ENCODE measurements around the gene MIEN1.

The MIEN1 gene

DNA sequence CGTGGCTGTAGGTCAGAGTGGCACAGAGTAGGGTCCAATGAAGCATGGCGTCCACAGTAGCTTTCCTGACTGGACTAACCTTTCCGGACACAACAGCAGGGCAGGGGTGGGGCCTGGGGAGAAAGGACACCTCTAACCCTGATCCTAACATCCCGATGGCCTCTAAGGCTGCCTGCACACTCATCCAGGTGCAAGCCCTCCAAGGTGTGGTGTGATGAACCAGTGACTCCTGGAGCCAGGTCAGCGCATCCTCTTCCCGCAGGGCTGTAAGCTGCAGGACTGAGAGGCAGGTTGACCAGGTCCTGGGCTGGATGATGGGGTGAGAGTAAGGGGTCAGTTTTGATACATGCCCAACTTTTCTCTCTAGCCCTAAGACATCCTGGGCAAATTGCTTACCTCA is 33.6 kb downstream of the MIEN1 start:
- no peak for DNase-seq

DNA sequence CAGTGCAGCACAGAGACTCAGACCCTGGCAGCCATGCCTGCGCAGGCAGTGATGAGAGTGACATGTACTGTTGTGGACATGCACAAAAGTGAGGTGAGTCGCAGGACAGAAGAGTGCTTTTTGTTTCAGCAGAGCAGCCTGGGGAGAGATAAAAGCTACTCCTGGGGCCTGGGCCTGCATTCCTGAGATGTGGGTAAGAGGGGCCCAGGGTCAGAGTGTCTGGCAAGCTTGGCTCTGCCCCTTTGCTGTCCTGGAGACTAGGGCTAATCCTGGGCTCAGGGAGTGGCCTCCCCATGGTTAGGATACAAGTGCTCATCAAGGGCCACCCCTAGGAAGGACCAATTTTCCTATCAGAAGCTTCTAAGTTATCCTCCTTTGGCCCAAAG is 35.2 kb downstream of the MIEN1 start:
- DNase-seq = no peak

DNA sequence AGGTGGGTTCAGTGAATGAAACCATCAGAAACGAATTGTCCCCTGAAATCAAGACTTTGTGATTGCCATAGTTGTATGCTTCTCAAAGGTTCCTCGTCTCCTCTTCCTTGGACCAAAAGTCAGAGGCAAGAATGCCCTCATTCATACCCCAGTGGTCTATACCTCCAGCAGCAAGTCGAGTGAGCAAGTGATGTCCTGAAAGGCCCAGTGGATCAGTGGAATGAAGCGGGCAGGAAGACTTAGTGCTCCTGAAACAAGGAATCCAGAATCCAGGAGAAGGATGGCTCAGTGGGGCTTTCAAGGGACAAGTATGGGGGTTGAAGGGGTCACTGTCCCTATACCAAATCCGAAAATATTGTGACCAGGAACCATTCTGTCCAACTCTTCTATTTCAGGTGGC is 35.7 kb downstream of the MIEN1 start:
- DNase-seq = no peak

DNA sequence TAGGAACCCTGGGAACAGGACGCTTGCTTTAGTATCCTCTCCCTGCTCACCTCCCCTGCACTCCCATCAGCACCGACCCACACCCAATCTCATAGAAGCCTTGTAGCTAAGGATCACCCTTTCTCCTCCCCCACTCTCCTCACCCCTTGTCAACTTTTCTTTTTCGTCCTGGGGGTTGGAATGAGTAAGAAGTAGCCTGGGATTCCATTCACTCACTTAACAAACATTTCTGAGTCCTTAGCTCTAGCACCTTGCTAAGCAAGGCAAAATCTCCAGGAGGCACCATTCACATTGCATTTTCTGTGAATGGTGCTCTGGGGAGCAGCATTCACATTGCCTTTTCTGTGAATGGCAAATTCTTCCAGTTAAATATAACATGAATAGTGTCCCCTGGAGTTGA is 41.4 kb downstream of the MIEN1 start:
- no peak for DNase-seq

DNA sequence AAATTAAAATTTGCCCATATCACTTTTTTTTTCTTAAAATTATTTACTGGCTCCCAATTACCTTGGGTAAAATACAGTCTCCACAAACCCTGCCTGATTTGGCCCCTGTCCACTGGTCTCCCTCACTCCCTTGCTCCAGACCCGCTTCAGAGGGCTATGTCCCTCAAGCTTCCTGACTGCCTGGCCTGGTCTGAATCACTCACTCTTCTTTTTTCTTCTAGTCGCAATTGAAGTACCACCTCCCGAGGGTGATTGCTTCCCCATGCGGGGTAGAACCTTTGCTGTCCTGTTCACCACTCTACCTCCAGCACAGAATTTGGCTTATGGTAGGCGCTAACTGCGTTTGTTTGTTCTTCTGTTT is 41.9 kb downstream of the MIEN1 start:
- no peak for DNase-seq

DNA sequence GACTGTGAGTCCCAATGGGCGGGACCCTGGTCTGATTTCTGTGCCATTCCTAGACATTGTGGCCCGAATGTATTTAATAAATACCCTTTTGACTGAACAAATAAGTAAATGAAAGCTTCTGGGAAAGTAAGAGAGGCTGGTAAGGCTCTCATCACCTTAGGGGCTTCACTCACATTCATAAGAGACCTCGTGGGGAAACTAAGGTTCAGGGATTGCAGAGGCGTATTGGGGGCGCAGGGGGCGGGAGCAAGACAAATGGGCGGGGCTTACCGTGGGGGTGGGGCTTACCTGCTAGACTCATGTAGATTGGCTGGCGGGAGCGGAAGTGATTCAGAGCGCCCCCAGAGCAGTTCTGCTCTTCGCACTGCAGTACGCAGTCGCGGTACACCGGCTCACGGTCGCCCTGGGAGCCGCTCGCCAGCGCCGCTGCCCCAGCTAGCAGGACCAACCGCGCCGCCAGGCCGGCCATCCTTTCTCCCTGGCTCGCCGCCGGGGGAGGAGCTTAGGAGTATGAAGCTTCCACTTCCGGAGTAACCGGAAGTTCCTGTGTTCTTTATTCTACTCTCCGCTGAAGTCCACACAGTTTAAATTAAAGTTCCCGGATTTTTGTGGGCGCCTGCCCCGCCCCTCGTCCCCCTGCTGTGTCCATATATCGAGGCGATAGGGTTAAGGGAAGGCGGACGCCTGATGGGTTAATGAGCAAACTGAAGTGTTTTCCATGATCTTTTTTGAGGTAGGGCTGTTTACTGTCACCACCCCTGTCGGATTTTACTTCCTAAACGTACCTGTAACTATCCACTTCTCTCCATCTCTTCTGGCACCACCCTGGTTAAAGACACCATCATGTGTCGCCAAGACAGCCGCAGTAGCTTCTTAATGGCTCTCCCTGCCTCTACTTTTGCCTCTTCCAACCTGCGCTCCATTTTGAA is 42.5 kb downstream of the MIEN1 start, which contains the start of gene PGAP3:
Gene PGAP3, minus strand, starts transcription at position 512 of the 929 bp plus-strand sequence. Its CDS starts 43 bp downstream, at position 469.
- peak; percentile 99 for DNase-seq

DNA sequence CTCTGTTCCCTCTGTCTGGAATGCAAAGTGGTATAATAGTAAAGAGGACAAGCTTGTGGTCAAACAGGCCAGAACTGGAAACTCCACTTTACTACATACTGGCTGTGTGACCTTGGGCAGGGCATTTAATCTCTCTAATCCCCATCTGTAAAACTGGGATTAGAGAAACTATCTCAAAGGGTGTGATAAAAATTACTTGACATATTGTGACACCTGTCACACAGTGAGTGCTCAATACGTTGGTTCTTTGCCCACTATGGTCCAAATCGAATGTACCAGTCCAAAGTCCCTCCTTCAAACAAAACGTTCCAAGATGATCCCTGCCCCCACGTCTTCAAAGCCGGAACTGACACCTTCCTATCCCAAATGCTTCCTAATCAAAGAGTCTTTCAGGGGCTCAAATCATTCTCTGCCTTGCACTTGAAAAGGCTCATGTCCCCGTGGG is 43.2 kb downstream of the MIEN1 start:
- DNase-seq = no peak

DNA sequence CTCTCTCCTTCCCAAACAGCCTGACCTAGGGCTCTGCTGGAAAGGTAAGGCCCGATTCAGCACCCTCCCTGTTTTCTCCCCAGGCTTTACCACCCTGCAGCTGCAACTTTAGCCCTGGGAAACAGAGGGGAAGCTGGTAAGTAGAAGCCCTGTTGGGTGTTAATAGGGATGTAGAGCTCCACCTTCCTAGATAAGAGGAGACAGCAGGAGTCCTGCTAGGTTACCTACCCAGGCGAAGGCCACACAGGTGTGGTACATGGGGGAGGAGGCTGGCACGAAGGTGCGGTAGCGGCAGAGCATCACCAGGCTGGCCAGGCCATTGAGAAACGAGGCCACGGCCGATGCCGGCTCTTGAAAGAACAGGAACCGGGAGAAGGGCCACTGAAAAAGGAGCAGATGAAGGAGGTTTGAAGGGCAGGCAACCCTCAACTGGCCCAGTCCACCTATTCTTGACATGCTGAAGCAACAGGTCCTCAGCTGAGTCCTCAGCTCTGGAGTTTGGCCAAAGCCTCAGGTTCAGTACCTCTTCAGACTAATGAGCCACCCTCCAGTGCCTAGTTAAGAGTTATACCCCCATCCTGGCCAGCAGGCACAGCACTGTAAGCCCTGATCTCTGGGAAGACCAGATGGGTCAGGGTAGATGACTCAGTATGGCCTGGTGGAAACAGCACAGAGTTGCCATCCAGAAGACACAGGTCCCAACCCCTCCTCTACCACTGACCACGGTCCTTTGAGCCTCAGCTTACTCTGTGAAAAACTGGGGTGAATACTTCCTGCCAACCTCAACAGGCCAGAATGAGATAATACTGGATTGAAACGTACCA is 45.8 kb downstream of the MIEN1 start:
- DNase-seq = no peak

DNA sequence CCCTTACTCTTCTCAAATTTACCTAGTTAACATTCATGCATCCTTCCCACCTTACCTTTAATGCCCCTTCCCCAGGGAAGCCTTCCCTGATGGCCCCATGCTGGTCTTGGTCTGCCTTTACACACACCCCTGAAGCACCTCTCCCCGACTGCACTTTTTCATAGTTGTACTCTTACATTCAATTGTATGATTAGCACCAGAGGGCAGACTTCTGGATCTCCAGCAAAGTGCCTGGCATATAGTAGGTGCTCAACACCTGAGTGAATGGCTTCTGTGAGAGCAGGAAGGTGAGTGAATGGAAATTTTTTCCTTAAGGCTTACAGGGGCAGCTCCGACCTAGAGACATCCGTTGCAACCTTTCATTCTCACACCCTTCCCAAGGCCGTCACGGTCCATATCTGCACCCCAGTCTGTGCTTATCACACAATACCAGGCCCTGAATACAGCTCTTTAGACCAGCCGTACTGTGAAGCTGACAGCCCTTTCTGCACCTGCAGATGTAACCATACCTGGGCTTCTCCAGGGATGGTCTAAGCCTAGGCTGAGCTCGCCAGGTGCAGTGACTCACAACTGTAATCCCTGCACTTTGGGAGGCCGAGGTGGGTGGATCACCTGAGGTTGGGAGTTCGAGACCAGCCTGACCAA is 46.9 kb downstream of the MIEN1 start:
- DNase-seq = no peak

DNA sequence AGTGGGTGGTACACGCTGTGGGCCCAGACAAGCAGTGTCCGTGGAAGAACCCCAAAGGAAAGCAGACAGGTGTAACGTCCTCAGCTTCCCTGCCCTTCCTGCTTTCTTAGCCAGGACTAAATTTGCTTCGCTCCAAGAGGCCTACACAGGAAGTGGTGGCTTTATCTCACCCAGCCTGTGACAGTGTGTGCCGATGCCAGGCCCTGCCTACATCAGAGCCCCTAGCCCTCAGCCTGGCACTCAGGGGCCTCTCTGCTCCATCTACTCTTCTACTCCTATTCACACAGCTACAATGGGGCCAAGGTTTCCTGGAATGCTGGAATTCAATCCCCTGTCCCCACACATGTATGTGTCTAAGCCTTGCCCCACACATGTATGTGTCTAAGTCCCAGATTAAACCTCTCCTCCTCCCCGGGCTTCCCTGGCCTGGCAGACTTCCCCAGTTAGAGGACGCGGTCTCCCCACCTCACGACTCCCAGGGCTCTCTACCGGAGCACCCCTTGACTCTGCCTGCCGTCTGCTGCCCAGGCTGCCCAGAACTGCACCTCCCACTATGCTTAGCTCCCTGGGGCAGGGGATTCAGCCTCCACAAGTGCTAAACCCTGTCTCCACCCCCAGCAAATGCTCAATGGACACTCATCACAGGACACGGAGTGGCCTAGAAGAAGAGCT is 50.7 kb downstream of the MIEN1 start:
- DNase-seq = no peak

All from NCI-H2227 treated with DMSO at 0.1 percent for 48 hours (cell line).